HT1080 (cell line): ENCODE measurements around the gene MEX3D. TPM values are rescaled to one million over a fixed set of nuclear protein-coding genes. Genes with fewer than 3 reads are reported as not detected.

ENCODE experiments used
- DNase-seq: peaks from one replicate; pipeline ENCODE4 v3.0.0-alpha.2; 2015; ENCODE audit warnings: low read depth
- total RNA-seq: library from RNA; depleted of rRNA; stranded (reverse); fragments of >200 nt; shearing (Covaris generic); gene quantifications from 2 replicates; pipeline ENCODE4 v1.2.3, GENCODE V29; 2014

Gene MEX3D
- total RNA-seq, 1 experiment from 2014 or later = 53.8 TPM

DNA sequence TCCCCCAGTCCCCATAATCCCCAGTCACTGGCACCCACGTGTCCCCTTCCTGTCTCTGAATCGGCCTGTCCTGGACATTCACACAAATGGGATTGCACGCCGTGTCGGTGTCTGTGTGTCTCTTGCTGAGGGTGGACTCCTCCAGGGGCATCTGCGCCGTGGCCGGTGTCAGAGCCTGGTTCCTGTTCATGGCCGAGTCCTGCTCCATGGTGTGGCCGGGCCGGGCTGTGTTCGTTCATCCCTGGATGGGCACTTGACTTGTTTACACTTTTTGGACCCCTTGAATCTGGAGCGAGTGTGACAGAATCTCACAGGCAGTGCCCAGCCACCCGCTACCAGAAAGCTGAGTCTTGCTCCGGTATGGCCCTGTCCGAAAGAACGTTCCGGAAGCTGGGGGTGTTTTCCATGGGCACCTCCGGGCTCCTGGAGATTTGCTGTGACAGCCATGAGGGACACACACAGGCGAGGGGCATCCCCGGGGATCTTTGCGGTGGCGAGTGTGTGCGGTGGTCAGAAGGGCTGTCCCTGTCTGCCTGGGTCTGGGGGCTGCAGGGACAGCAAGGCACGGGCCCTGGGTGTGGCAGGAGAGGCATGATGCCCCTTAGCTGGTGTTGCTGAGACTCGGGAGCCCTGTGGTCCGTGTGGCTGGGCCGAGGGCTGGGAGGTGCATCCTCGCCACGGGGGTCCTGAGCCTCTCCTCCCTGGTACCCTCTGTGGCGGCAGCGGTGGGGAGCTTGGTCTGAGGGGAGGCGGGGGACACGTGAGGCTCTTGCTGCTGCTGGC lies 6.4 kb upstream of the MEX3D start:
- no peak for DNase-seq

DNA sequence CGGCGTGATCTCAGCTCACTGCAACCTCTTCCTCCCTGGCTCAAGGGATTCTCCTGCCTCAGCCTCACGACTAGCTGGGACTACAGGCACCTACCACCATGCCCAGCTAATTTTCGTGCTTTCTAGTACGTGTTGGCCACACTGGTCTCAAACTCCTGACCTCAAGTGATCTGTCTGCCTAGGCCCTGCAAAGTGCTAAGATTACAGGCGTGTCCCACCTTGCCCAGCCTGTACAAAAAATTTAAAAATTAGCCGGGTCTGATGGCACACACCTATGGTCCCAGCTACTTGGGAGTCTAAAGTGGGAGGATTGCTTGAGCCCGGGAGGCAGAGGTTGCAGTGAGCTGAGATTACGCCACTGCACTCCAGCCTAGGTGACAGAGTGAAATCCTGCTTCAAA lies 4.7 kb upstream of the MEX3D start:
- no peak for DNase-seq

DNA sequence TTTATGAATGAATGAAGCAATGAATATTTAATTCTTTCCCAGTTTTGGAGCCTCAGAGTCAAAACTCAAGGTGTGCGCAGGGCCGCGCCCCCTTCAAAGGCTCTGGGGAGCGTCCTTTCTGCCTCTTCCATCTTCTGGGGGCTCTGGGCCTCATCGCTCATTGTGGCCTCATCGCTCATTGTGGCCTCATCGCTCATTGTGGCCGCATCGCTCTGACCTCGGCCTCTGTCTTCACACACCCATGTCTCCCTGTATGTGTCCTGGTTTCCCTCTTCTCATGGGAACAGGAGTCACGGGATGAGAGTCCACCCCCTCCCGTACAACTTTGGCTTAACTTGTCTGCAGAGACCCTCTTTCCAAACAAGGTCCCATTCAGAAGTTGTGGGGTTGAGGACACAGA lies 3.2 kb upstream of the MEX3D start:
- DNase-seq = no peak

DNA sequence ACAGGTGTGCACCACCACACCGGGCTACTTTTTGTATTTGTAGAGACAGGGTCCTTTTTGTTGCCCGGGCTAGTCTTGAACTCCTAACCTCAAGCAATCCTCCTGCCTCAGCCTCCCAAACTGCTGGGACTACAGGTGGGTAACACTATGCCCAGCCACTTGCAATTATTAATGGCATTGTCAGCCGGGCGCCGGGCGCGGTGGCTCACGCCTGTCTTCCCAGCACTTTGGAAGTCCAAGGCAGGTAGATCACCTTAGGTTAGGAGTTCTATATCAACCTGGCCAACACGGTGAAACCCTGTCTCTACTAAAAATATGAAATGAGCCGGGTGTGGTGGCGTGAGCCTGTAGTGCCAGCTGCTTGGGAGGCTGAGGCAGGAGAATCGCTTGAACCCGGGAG lies 2.7 kb upstream of the MEX3D start:
- no peak for DNase-seq

DNA sequence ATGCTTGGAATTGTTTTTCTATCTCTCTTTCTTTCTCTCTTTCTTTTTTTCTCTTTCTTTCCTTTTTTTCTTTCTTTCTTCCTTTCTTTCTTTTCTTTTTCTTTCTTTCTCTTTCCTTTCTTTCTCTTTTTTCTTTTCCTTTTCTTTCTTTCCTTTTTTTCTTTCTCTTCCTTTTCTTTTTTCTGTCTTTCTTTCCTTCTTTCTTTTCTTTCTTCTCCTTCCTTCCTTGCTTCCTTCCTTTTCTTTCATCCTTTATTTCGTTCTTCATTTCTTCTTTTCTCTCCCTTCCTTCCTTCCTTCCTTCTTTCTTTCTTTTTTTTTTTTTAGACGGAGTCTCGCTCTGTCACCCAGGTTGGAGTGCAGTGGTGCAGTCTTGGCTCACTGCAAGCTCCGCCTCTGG lies 1.9 kb upstream of the MEX3D start:
- no peak for DNase-seq

DNA sequence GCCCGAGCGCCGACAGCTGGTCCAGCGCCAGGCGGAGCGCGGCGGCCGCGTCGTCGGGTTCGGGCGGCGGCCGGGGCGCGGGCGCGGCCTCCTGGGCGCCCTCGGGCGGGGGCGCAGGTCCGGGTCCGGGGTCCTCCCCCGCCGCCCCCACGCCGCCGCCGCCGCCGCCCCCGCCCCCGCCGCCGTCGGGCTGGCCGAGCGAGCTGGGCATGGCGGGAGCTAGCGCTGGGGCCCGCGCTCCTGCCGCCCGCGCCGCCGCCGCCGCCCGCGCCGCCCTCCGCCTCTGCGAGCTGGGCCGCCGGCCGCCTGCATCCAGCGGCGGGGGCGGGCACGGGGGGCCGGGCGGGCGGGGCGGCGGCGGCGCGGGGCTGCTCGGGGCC lies 287 bp downstream of the MEX3D start:
- DNase-seq = no peak

DNA sequence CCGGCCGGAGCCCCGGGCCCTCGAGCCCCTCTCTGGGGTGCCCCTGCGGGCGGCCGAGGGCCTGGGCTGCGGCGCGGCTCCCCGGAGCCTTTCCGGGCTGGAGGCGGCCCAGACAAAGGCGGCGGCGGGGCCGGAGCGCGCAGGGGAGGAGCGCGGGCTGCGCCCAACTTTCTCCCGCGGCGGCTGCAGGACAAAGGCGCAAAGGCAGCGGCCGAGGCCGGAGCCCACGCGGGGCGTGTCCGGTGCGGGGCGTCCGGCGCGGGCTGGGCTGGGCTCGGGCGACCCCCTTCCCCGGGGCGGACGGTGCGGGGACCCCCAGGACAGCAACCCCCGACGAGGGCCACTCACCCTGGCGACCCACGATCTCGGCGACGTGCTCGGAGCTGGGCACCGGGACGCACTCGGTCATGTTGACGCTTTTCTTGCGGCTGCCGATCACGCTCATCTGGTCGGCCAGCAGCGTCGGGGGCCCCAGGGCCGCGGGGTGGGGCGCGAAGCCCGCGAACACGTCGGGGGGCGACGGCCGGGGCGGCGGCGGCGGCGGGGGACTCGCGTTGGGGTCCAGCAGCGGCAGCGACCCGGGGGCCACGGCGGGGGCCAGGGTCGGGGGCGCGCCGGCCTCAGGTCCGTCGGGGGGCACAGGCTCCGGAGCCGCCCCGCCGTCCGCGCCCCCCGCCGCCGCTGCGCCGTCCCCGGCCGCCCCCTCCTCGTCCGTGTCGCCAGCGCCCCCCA lies 843 bp downstream of the MEX3D start:
- no peak for DNase-seq

DNA sequence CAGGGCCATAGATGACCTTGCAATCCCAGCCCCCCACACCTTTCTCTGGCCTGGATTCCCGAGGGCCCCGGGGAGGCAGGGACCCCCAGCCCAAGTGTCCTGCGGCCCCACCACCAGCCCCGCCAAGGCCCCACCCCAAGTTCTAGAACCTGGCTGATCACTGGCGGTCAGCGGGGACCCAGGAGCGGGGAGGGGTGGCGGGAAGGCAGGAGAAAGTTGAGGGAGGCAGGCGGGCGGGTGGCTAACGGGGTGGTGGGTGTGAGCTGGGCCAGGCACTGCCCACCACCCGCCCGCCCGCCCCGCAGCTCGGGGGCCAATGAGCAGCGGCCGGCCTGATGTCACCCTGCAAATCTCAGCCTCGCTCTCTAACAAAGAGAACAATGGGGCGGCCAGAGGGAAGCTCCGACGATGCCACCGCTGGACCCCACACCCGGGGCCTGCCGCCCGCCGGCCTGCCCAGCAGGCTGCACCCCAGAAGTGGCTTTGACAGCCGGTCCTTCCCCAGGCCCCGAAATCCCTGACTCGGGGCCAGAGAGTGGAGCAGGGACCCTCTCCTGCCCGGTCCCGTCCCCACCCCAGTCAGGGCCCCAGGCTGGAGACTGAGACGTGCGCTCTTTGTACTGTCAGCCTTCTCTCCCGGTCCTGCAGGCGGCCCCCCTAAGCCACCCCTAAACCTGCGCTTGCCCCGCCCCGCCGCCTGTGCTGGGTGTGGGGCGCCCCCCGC lies 1.6 kb downstream of the MEX3D start:
- no peak for DNase-seq

DNA sequence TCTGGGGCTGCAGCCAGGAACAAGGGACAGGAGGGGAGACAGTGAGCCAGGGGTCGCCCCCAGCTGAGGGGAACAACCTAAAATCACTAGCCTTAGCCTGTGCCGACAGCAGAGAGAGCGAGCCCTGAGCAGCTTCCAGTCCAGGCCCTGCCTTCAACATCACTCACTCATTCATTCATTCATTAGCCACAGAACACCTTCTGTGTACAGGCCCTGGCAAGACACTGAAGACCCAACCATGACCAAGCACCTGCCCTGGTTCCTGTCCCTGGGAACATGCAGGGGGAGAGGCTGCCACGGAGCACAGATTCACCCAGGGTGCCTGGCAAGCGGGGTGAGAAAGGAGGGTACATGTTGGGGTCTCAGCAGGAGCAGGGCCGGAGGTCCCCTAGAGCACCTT lies 4.9 kb downstream of the MEX3D start:
- DNase-seq = no peak

DNA sequence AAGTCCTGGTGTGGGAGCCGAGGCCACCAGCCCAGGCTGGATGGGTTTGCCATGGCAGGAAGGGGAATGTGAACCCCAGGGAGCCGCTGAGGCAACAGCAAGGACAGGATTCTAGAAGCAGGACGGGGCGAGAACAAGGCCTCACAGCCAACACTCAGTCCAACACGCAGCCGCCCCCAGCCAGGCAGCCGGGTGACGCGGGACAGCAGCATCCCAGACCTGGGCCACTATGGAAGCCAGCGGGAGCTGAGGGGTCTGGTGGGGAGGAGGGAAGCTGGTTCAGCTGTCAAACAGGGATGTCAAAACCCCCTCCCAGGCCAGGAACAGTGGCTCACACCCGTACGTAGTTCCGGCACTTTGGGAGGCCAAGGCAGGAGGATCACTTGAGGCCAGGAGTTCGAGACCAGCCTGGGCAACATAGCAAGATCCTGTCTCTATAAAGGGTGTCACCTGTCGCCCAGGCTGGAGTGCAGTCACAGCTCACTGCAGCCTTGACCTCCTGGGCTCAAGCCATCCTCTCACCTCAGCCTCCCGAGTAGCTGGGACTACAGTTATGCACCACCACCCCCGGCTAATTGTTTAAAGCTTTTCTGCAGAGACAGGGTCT lies 6.8 kb downstream of the MEX3D start:
- DNase-seq = no peak

DNA sequence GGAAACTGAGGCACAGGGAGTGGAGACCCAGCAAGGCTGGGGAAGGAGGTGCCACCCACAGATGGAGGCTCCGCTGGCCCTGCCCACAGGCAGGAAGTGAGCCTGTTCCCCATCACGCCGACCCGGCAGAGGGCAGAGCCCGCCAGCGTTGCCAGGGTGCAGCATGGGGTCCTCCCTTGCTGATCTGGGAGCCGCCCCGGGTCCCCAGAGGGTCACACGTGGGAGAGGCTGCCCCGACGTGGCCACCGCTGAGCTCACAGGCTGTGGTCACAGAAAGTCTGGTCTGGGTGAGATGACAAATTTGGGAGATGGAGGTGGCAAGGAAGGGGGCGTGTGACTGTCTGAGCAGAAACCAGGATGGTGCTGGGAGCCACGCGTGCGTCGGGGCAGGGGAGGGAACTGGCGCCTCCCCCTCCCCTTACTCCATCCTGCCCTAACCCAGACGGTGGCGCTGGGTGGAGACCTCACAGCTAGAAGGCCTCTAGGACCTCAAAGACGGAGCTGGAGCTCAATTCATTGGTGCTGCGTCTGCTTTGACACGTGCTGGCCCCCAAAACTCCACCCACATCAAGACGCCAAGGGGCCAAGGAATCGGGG lies 7.7 kb downstream of the MEX3D start:
- DNase-seq = no peak

DNA sequence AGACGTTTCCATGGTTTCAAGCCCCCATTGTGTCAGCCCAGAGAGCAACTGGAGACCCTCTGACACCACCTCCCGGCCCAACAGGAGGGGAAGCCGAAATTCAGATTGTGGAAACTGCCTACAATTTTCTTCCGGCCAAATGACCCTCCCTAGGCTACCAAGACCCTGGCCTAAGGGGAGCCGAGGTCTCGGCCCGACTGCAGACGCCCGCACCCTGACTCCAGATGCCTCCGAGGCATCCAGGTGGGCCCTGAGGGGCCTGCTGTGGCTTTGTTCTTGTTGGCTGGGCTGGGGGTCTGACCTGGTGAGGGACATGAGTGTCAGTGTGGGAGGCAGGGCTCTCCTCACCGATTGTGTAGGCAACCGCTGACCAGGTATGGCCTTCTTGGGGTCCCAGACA lies 9.6 kb downstream of the MEX3D start:
- DNase-seq = no peak

DNA sequence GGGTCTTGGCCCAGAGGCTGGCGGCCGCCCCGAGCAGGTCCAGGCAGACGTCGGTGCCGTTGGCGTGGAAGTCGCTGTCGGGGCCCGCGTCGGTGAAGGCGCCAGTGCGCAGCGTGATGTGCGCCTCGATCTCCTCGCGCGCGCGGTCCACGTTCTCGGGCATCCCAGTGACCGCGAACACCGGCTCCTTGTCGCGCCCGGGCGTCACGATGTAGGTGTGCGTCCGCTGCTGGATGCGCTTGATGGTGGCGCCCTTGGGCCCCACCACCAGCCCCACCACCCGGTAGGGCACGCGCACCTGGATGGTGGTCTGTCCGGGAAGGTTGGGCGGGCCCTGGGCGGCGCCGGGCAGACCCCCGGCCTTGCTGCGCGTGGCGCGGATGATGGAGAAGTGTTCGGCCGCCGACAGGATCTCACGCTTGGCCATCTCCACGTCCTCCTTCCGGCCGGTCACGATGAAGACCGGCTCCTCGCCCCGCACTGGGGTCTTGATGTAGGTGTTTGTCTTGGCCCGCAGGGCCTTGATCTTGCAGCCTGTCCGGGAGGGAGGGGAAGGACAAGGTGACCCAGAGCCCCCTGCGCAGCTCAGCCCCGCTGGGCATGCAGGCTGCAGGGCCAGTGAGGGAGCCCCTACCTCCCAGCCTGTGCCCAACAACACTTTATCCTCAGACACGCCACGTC lies 11.6 kb downstream of the MEX3D start:
- DNase-seq = no peak

DNA sequence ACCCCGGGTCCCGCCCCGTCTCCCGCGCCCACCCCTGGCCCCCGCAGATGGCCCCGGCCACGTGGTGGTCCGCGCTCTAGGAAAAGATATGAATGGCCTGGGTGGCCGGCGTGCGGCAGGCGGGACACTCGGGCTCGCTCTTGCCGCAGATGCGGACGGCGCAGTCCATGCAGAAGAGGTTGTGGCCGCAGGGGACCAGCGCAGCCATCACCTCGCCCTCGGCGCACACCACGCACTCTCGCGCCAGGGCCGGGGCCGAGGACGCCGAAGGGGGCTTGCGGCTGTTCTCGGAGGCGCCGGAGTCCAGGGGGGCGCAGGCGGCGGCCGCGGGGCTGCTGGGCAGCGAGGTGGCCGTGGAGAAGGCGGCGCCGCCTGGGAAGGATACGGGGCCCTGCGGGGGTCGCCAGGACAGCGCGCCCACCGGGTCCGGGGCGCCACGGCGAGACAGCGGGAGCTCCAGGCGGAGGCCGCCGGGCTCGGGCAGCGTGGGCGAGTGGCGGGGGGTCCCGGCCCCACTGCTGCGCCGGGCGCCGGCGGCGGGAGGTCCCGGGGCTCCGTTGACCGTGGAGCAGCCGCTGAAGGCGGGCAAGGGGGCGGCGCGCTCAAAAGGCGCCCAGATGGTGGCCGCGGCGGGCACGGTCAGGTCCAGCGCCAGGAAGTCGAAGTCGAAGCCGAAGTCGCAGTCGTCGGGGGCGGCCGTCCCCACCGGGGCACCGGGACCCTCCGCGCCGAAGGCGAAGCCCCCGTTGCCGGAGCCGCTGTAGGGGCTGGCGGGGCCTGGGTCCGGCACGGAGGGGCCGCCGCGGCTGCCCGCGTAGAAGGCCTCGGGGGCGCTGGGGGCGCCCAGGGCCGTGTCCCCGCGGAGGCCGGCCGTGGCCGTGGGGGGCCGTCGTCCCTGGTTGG lies 12.4 kb downstream of the MEX3D start:
- DNase-seq = no peak

DNA sequence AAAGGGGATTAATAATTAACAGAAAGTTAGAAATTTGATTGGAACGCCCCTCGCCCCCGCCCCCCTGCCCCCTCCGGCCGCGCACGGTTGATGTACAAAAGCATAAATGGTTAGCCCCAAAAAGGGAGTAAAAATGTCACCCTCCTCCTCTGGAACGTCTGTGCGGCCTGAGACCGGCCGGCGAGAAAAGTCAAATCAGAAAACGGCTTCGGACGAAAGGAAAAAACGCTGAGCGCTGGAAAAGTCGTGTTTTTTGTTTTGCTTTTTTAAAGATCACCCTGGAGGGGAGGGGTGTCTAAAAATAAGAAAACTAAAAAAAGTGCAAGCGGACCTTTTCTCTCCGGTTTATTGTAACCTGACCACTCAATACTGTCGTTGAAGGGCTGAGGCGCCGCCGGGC lies 13.2 kb downstream of the MEX3D start:
- no peak for DNase-seq

DNA sequence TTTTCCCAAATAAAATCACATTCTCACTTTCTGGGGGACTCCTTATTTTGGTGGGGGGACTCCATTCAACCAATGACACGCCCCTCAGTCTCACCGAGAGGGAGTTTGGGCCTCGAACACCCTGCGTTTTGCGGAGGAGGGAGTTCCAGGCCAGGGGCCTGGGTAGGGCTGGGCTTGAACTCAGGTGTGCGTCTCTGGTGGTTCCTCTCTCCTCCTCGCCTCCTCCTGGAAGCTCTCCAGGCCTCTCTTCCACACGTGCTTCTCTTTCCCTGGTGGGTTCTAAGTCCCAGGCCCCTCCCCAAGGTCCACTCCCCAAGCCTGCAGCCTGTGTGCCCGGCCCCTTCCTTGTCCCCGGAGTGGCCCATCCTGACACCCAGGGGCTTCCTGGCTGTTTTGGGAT lies 14.7 kb downstream of the MEX3D start:
- no peak for DNase-seq

DNA sequence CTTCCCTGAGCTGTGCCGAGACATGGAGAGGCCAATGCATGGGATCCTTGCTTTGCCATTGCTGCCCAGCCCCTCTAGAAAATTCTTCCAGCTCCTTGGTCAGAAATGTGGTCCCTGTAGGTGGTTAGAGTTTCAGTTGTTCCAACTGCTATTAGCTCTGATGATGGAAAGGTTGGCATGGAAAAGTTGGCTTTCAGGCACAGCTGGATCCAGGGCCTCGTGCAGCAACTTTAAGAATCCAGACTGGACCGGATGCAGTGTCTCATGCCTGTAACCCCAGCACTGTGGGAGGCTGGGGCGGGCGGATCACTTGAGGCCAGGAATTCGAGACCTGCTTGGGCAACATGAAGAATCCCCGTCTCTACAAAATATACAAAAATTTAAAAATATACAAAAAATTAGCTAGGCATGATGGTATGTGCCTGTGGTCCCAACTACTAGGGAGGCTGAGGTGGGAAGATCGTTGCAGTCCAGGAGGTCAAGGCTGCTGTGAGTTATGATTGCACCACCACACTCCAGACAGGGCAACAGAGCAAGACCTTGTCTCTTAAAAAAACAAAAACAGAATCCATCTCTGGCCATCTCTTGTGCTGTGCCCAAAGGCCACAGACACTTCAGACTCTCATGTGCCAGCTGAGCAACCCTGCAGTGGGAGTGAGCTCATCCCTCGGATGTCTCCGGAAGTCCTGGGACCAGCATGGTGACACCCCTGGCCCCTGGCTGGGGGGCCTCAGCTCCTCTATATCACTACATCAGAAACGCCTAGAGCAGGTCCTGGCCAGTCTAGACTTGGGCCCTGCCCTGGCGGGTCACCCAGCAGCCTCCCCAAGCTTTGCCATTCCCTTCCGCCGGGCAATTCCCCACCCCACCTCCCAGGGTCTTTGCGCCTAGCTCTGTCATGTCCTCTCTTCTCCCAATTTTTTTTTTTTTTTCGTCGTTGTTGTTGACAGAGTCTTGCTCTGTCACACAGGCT lies 16.8 kb downstream of the MEX3D start:
- DNase-seq = no peak

DNA sequence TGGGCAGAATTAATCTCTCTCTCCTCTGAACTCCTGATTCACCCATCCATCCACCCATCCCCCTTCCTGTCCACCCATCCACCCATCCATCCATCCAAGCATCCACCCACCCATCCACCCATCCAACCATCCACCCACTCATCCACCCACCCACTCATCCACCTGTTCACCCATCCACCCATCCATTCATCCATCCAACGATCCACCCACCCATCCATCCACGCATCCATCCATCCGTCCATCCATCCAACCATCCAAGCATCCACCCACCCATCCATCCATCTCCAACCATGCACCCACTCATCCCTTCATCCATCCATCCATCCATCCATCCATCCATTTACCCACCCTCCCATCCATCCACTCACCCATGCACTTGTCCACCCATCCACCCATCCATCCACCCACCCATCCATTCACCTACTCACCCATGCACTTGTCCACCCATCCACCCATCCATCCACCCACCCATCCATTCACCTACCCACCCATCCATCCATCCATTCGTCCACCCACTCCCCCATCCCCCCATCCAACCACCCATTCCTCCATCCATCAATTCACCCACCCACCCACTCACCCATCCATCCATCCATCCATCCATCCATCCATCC lies 18.7 kb downstream of the MEX3D start:
- no peak for DNase-seq
